IPS-NIHi11 (cell line): Measurements from ENCODE around the gene NFATC2IP.
A peak's percentile ranks its signal among the peaks of the same experiment; 100 is the strongest.
"Not testable (repeated sequence)": the region's sequence is repeated elsewhere in the genome, so short reads cannot be mapped to it uniquely, and the experiment has no call there.

Experiments
- DNase-seq: peaks from one replicate; pipeline ENCODE4 v3.0.0; 2012; ENCODE audit warnings: mixed read lengths, low spot score

NFATC2IP gene

GRCh38 chr16:28926284-28926683 lies 24.5 kb upstream of the NFATC2IP start:
- DNase-seq = not testable (repeated sequence)

- DNase-seq = no peak
These were observed 22.9 kb upstream of the NFATC2IP start for GRCh38 chr16:28927815-28928214.

- no peak for DNase-seq
These were observed 20.5 kb upstream of the NFATC2IP start for GRCh38 chr16:28930203-28930602.

DNA sequence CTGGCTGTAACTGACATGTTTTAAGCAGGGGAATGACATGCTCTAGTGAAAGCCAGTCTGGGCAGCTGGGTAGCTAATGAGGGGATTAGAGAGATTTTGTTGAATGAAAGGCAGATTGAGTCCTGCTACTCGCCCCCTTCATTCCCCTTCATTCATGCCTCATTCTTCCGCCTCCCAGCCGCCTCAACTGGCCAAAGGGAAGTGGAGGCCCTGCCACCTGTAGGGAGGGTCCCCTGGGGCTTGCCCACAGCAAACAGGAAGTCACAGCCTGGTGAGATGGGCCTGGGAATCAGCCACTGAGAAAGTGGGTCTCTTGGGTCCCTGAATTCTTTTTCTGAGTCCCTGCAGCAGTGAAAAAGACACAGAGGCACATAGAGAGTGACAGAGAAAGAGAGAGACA lies 20.1 kb upstream of the NFATC2IP start:
- no peak for DNase-seq

DNA sequence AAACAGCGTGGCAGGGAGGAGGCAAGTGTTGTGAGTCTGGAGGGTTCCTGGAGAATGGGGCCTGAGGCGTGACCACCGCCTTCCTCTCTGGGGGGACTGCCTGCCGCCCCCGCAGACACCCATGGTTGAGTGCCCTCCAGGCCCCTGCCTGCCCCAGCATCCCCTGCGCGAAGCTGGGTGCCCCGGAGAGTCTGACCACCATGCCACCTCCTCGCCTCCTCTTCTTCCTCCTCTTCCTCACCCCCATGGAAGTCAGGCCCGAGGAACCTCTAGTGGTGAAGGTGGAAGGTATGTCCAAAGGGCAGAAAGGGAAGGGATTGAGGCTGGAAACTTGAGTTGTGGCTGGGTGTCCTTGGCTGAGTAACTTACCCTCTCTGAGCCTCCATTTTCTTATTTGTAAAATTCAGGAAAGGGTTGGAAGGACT lies 18.9 kb upstream of the NFATC2IP start, which contains the start of gene CD19:
TSS of gene CD19 (plus strand) at position 171 of the 425 bp plus-strand sequence. CDS start at position 201, 30 bp downstream.
- DNase-seq = no peak

DNA sequence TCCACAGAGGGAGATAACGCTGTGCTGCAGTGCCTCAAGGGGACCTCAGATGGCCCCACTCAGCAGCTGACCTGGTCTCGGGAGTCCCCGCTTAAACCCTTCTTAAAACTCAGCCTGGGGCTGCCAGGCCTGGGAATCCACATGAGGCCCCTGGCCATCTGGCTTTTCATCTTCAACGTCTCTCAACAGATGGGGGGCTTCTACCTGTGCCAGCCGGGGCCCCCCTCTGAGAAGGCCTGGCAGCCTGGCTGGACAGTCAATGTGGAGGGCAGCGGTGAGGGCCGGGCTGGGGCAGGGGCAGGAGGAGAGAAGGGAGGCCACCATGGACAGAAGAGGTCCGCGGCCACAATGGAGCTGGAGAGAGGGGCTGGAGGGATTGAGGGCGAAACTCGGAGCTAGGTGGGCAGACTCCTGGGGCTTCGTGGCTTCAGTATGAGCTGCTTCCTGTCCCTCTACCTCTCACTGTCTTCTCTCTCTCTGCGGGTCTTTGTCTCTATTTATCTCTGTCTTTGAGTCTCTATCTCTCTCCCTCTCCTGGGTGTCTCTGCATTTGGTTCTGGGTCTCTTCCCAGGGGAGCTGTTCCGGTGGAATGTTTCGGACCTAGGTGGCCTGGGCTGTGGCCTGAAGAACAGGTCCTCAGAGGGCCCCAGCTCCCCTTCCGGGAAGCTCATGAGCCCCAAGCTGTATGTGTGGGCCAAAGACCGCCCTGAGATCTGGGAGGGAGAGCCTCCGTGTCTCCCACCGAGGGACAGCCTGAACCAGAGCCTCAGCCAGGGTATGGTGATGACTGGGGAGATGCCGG lies 18.2 kb upstream of the NFATC2IP start:
- DNase-seq = no peak

GRCh38 chr16:28933171-28933570 lies 17.6 kb upstream of the NFATC2IP start:
- no peak for DNase-seq

GRCh38 chr16:28935346-28935745 lies 15.4 kb upstream of the NFATC2IP start:
- DNase-seq = no peak

GRCh38 chr16:28935924-28936783 lies 14.6 kb upstream of the NFATC2IP start:
- DNase-seq = peak; percentile 96

DNA sequence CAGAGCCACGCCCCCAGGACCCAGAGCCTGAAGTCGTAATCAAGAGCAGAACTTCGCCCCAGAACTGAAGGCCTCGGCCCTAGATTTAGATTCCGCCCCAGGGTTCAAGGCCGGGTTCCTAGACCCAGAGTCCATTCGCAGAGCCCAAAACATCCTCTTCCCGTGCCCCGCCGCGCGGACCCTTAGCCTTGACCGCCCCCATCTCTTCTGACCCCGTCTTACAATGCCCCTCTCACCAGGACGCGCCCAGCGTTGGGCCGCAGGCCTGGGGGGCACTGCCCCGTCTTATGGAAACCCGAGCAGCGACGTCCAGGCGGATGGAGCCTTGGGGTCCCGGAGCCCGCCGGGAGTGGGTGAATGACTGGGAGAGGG lies 14.0 kb upstream of the NFATC2IP start:
- peak; percentile 17 for DNase-seq

DNA sequence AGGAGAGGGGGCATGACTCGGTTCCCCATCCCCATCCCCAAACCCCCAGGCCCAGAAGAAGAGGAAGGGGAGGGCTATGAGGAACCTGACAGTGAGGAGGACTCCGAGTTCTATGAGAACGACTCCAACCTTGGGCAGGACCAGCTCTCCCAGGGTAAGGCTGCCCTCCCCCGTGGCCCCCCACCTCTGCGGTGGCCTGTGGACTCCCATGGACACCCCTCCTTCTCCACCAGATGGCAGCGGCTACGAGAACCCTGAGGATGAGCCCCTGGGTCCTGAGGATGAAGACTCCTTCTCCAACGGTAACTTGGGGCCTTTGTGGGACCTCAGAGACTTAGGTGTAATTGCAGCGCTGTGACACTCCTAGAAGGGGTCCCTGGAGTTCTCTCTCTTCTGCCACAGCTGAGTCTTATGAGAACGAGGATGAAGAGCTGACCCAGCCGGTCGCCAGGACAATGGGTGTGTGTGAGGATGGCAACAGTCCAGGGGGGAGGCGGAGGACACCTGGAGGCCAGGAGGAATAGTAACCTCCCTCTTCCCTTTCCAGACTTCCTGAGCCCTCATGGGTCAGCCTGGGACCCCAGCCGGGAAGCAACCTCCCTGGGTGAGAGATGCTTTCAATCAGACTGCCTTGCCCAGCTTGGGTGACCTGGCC lies 13.4 kb upstream of the NFATC2IP start:
- DNase-seq = peak; percentile 22

GRCh38 chr16:28938721-28939120 lies 12.0 kb upstream of the NFATC2IP start:
- DNase-seq = no peak

- DNase-seq = not testable (repeated sequence)
These were observed 10.9 kb upstream of the NFATC2IP start for GRCh38 chr16:28939825-28940224.

GRCh38 chr16:28943281-28943680 lies 7.5 kb upstream of the NFATC2IP start:
- no peak for DNase-seq

GRCh38 chr16:28946681-28947080 lies 4.1 kb upstream of the NFATC2IP start:
- no peak for DNase-seq

GRCh38 chr16:28951410-28951943 lies 740 bp downstream of the NFATC2IP start:
- no peak for DNase-seq

GRCh38 chr16:28958216-28958615 lies 7.5 kb downstream of the NFATC2IP start:
- no peak for DNase-seq

GRCh38 chr16:28958836-28959235 lies 8.1 kb downstream of the NFATC2IP start:
- no peak for DNase-seq

DNA sequence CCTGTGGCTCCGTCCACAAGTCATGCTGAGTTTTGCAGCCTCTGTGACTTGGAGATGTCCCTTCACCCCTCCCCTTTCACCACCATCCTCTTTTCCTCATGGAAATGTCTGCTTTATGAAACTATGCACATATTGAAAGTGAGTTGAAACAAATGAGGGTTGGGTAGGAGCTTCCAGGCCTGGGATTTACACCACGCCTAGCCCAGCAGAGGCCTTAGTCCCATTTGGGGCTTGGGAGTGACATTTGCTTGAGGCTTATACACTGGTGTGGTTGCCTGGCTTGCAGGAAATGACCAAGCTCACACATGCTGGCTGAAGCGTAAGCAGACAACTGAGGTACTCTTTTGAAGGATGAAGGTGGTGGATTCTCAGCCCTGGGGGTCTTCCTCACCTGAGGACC lies 13.3 kb downstream of the NFATC2IP start:
- no peak for DNase-seq

DNA sequence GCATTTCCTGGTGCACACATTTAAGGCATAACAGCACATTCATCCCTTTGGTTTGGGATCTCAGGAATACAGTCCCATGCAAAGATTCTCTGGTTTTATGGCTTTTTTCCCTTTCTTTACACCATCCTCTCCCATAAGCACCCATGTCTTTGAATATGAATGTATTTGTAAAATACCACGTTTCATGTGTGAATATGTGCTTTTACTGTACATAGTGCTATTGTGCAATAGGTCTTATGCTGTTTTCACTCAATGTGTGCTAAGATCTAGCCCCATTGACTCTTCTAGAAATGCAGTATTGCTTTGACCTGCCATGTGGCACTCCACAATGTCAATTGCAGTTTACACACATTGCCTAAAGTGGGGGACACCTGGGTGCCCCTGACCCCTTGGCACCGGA lies 13.8 kb downstream of the NFATC2IP start:
- no peak for DNase-seq

- DNase-seq = no peak
These were observed 16.4 kb downstream of the NFATC2IP start for GRCh38 chr16:28967156-28967555.

DNA sequence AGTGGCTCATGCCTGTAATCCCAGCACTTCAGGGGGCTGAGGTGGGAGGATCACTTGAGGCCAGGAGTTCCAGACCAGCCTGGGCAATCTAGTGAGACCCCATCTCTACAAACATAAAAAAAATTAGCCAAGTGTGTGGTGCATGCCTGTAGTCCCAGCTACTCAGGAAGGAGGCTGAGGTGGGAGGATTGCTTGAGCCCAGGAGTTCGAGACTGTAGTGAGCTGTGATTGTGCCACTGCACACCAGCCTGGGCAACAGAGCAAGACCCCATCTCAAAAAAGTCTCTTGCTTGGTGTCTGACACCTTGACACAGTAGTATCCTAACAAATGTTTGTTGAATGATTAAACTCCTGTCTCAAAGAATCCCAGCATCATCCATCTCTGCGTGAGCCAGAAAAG lies 19.0 kb downstream of the NFATC2IP start:
- not testable (repeated sequence) for DNase-seq
